GM20000 (cell line): ENCODE data around the gene YOD1.
"Not testable (repeated sequence)": the region's sequence is repeated elsewhere in the genome, so short reads cannot be mapped to it uniquely, and the experiment has no call there.

Experiments
- DNase-seq: peaks from one replicate; pipeline ENCODE4 v3.0.0; 2012; ENCODE audit warnings: low spot score
- CTCF ChIP-seq: IDR thresholded peaks from 2 replicates; pipeline ENCODE4 v1.5.1; 2012; ENCODE audit warnings: mild to moderate bottlenecking, control low read depth; ENCODE audit errors: extremely low read depth, missing control alignments

Gene YOD1

GRCh38 chr1:207049054-207049453 lies 2.0 kb downstream of the YOD1 start:
- TF ChIP-seq CTCF, result no peak
- DNase-seq, result no peak

DNA sequence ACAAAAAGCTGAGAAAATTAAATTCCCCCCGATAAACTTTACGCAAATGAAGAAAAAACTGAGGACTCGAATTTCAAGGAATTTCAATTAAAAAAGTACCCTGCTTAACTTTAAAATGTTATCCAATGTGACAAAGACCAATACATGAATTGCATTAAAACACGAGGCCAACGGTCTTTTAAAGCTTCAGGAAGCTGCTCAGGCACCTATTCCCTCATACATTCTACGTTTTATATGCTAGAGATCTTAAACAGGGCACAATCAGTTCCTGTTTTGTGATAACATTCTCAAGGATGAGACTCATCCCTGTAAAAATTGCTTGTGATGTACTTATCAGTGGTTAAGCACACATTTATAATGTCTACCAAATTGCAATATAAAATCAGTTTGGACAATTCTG lies 3.0 kb downstream of the YOD1 start:
- no peak for DNase-seq
- no peak for TF ChIP-seq CTCF

GRCh38 chr1:207047505-207047904 lies 3.5 kb downstream of the YOD1 start:
- no peak for TF ChIP-seq CTCF
- DNase-seq, result no peak

- TF ChIP-seq CTCF, result no peak
- no peak for DNase-seq
Measured at GRCh38 chr1:207045453-207045852, 5.6 kb downstream of the YOD1 start.

DNA sequence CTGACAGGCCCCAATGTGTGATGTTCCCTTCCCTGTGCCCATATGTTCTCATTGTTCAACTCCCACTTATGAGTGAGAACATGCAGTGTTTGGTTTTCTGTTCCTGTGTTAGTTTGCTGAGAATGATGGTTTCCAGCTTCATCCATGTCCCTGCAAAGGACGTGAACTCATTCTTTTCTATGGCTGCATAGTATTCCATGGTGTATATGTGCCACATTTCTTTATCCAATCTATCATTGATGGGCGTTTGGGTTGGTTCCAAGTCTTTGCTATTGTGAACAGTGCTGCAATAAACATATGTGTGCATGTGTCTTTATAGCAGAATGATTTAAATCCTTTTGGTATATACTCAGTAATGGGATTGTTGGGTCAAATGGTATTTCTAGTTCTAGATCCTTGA lies 9.6 kb downstream of the YOD1 start:
- DNase-seq, result not testable (repeated sequence)

- no peak for DNase-seq
- TF ChIP-seq CTCF, result no peak
Measured at GRCh38 chr1:207040181-207040533, 10.9 kb downstream of the YOD1 start.

DNA sequence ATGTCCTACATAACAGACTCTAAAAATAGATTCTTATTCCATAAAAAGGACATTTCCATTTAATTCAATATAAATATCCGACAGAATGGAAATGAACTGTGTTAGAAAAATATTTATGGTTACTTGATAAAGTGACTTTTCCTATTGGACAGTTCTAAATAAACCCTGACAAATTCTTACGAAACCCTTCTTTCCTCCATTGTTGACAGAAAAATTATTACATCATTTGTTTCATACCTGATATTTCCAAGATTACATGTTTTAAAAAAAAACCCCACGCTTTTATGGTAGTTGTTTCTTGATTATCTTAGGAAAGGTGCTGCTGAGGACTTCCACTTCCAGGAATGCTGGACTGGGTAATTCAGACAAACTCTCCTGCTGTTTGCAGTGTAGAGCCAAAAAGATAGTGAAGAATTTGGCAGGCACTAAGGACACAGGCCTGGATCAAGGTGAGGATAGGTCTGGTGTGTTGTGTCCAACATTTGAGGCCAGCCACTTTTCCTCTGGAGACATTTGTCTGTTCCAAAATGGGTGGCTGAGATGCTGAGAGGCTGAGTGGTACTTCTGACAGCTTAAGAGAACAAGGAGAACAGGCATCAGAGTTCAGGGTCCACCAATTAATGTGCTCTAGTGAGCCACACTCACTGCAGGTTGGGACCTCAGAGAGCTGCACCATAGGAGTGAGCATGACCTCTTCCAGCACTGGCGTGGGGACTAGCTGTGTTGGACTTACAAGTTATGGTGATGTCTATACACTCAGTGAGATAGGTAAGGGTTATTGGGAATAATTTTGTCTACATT lies 11.4 kb downstream of the YOD1 start:
- TF ChIP-seq CTCF, result no peak
- no peak for DNase-seq

DNA sequence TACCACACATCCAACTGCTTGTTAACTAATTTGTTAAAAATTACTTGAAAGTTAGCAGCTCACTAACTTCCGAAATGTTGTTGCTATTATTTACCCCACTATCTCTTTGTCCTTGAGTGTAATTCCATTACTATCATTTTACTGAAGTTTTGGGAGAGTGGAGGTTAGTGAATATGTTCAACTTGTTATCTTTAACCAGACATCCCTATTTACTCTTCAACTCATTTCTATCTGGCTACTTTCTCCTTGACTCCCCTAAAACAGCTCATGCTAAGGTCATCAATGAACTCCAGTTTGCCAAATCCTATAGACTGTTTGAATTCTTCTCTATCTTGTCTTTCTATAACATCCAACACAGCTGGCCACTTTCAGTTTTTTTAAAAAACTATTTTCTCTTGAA lies 14.1 kb downstream of the YOD1 start:
- TF ChIP-seq CTCF, result no peak
- no peak for DNase-seq
